ENCODE results near the gene NTF3.

Gene NTF3

DNA sequence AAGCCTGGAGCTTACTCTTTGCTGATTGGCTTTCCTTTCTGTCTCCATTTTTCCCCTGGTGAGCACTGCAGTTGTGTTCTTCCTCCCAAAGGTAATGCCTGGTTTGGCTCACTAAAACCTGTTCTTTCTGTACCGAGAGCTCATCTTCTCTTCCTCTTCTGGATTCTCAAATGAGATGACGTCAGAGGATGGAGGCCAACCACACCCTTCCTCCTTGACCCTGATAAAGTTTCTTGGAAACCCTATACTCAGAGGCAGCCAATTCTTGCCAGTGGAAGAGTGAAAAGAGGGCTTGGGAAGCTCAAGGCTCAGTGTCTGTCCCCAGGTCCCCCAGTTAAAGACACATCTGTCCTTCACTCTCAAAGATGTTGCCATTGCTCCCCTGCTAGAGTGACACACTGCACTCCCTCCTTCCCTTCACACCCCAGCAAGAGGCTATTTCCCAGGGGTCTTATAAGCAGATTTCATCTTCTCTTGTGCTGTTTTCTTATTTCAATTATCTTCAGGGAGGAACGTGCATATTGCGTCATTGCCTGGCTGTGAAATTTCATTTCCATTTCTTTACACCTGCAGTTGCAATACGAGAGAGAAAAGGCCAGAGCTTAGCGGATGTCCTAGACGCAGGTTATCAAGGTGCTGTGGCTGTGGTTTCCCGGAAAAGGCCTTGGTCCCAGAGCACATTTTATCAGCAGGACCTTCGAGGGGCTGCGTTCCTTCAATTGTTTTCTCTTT is 27.3 kb downstream of the NTF3 start:
- DNase-seq, result no peak

- no peak for DNase-seq
These were observed 28.9 kb downstream of the NTF3 start for GRCh38 chr12:5460817-5461216.

DNA sequence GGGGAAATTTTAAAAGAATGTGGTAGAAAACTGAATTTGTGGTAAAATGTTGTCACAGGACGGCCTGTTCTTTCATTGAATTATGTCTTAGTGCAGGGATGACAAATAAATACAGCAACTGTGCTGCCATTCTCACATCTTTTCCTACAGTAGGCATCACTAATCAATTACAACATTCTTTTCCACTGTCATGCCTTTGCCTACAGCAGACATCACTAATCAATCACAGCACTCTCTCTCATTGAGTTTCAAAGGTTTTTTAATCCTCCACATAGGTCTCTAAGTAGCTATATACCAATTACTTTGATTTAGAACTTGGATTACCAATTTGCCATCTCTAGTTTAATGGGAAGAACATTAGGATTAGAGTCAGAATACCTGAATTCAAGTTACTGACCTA is 30.1 kb downstream of the NTF3 start:
- no peak for DNase-seq

- no peak for DNase-seq
These were observed 32.2 kb downstream of the NTF3 start for GRCh38 chr12:5464096-5464495.

- no peak for DNase-seq
These were observed 33.5 kb downstream of the NTF3 start for GRCh38 chr12:5465384-5465783.

DNA sequence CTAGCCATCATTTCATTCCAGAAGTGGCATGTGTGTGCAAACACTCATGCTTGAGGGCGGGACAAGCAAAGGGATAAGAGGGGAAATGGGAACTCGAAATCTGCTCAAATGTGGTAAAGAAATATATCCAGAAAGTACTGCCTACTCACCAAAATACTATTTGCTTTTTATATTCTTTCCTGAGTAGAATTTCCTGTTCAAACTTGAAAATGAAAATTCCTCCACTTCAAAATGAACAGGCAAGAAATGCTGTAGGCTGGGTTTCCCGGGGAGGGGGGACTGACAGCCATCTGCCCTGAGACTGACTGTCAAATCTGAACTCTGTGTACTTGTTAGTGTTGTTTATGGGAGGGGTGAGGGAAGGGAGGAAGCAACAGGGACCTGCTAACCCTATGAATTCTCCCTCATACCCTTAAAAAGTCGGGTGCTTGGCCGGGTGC is 34.6 kb downstream of the NTF3 start:
- DNase-seq, result no peak

- DNase-seq, result no peak
These were observed 36.0 kb downstream of the NTF3 start for GRCh38 chr12:5467931-5468330.

DNA sequence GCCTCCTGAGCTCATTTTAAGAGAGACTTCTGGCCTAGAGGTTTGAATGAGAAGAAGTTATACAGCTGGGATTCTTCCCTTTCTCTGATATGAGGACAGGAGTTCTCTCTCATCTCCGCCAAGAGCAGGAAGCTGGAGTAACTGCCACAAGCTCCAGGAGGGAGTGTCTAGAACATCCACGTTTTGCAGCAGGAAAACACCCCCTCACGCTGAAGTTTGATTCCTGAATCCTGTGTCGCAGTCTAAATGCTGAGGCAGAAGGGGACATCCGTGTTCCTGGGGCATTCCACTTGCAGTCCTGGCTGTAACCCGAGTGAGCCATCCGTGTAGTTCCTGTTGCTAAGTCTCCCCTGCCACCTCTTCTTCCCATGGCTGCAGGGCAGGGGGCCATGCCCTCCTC is 38.3 kb downstream of the NTF3 start:
- no peak for DNase-seq

GRCh38 chr12:5470703-5471102 is 38.8 kb downstream of the NTF3 start:
- DNase-seq, result no peak

GRCh38 chr12:5473076-5473782 is 41.3 kb downstream of the NTF3 start:
- no peak for DNase-seq

DNA sequence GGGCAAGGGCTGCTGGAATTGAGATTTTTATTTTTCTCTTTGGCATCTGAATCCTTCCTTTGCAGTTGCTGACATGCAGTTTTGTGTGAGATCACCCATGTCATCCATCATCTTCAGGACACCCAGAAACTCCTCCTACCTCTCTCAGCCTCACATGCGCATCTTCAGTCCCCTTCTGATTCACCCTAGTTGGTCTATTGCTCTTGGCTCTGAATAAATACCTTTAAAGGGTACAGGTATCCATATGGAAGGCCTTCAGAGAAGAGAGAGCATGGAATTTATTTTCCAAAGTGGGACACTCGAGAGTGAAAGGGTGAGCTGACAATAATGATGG is 41.8 kb downstream of the NTF3 start:
- DNase-seq, result no peak

GRCh38 chr12:5476356-5476755 is 44.4 kb downstream of the NTF3 start:
- no peak for DNase-seq

GRCh38 chr12:5478081-5478706 is 46.3 kb downstream of the NTF3 start:
- DNase-seq, result no peak

DNA sequence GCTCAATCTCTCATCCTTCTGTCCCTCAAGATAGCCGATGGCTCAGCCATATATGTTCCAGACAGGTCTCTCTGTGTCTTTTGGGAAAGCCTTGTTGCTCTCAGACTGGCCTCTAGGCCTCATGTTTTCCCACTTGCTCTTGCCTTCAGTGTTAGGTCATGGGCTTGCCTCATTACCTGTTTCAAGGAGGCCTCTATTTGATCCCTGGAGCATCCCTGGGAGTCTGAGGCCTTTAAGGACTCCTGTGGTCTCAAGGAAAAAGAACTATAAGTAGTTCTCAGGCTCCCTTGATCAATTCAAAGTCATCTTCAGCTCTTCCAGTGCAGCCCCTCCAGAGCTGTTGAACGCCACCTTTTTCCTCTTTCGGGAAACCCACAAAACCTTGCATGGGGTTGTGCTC is 47.9 kb downstream of the NTF3 start:
- DNase-seq, result no peak

DNA sequence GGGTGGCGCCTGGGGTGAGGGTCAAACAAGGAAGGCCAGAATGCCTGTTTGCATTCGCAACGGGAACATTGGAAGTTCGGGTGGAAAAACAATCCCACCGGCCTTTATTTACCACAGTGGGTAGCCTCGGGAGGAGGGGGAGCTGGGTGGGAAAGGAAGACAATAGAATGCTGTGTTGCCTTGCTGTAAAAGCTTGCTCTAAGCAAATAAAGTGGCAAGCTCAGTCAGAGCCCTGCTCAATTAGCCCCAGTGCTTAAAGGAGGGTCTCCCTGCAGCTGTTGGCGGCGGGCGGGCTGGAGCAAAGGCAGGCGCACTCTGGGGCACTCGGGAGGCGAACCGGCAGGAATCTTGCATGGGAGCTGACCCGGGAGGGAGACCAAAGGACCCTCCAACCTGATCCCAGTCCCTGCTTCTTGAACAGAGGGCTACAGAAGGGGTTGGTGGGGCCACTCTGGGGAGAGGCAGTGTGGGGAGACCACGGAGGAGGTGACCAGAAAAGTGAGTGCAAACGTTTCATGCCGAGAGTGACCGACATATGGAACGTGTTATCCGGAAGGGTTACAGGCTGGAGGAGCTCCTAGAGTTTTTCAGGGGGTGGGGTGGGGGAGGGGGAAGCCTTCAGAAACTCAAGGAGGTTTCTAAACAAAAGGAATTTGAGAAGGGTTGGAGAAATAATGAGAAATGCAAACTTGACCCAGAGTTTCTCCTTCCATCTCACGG is 48.5 kb downstream of the NTF3 start:
- DNase-seq, result no peak

- DNase-seq, result no peak
These were observed 49.0 kb downstream of the NTF3 start for GRCh38 chr12:5480938-5481303.

- DNase-seq, result no peak
These were observed 49.7 kb downstream of the NTF3 start for GRCh38 chr12:5481645-5482044.

- no peak for DNase-seq
These were observed 52.5 kb downstream of the NTF3 start for GRCh38 chr12:5484426-5484825.

- DNase-seq, result no peak
These were observed 53.5 kb downstream of the NTF3 start for GRCh38 chr12:5485454-5485853.

GRCh38 chr12:5487076-5487475 is 55.2 kb downstream of the NTF3 start:
- no peak for DNase-seq

DNA sequence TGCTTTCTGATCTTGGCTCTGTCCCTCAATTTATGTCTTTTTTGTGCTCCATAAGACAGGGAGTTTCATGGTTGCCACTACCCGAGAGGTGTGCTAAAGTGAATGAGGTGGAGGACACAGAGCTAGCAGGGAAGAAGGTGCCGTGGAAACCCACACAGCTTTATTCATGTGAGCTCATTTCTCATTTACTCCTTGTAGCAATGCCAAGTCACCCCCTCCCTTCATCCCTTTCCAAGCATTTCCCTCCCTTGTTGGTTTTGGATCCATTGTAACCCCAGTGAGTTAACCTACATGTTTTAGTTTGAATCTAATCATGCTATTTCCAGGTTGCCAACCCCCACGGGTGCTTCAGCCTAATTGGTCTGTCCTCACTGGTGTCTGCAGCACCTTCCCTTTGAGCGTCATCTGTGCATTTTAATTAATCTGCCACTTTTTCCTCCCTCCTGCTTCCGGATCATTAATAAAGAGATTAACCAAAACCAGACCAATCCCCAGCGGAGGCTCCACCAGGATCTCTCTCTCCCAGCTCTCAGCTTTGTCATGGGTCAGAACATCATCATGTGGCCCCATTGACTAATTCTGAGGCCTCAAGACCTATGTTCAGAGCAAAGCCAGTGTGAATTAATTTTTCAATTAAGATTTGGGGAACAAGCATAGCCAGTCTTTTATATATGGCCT is 56.2 kb downstream of the NTF3 start:
- DNase-seq, result no peak

GRCh38 chr12:5488626-5488955 is 56.7 kb downstream of the NTF3 start:
- DNase-seq, result no peak

DNA sequence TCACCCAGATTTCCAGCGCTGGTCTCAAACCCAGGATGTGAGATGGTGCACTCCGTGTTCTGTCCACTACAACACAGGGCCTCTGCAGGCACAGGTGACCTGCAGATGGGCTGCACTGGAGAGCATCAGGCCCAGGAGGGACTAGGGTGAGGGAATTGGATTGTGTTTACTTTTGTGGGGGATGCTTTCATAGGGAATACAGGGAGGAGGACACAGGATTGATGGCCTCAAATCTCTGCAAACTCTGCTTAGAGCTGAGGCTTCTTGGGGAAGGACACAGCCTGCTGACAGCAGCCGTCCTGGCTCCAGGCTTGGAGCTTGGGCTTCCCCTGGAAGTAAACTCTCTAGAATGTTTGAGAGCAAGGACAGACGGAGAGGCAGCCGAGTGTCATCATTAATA is 57.1 kb downstream of the NTF3 start:
- DNase-seq, result no peak

Data from Kasumi-1 (cell line).